KMS-11 (cell line): ENCODE measurements around the gene SCAPER.

Source experiments
- H2AFZ ChIP-seq: fragments of 200-600 bp; sonication (generic); 2 replicates; pipeline ENCODE4 v1.6.1; 2016; ENCODE audit warnings: antibody characterized with exemption, mixed run types, low read depth
- H3K27ac ChIP-seq: fragments of 200-600 bp; sonication (generic); 2 replicates; pipeline ENCODE4 v1.6.1; 2016; ENCODE audit warnings: mild to moderate bottlenecking, mixed run types
- H3K27me3 ChIP-seq: fragments of 200-600 bp; sonication (generic); 2 replicates; pipeline ENCODE4 v1.6.1; 2017; ENCODE audit warnings: mild to moderate bottlenecking, low read depth, mixed run types, moderate library complexity; ENCODE audit not compliant: insufficient read depth
- H3K36me3 ChIP-seq: fragments of 200-600 bp; sonication (generic); 2 replicates; pipeline ENCODE4 v1.6.1; 2017; ENCODE audit warnings: mild to moderate bottlenecking, mixed run types; ENCODE audit not compliant: insufficient read depth
- H3K4me1 ChIP-seq: fragments of 200-600 bp; sonication (generic); 2 replicates; pipeline ENCODE4 v1.6.1; 2016; ENCODE audit warnings: mild to moderate bottlenecking, low read depth, mixed run types; ENCODE audit not compliant: poor library complexity, severe bottlenecking
- H3K4me2 ChIP-seq: fragments of 200-600 bp; sonication (generic); 2 replicates; pipeline ENCODE4 v1.7.0; 2016; ENCODE audit warnings: mild to moderate bottlenecking, mixed run types
- H3K4me3 ChIP-seq: fragments of 200-600 bp; sonication (generic); IDR thresholded peaks from 2 replicates; pipeline ENCODE4 v1.6.1; 2017; ENCODE audit warnings: low read depth, low read length, mixed read lengths; ENCODE audit not compliant: insufficient read depth
- H3K79me2 ChIP-seq: fragments of 200-600 bp; sonication (generic); 2 replicates; pipeline ENCODE4 v1.6.1; 2016; ENCODE audit warnings: low read depth, mixed run types; ENCODE audit not compliant: insufficient read depth
- H3K9ac ChIP-seq: fragments of 200-600 bp; sonication (generic); 2 replicates; pipeline ENCODE4 v1.6.1; 2016; ENCODE audit warnings: mild to moderate bottlenecking, mixed run types
- H4K20me1 ChIP-seq: fragments of 200-600 bp; sonication (generic); 2 replicates; pipeline ENCODE4 v1.6.1; 2016; ENCODE audit warnings: mild to moderate bottlenecking, mixed run types; ENCODE audit not compliant: insufficient read depth
- TF ChIP-seq, protein P1 (sequence below): fragments of 200-600 bp; sonication (generic); conservative IDR thresholded peaks from 2 replicates; pipeline ENCODE4 v1.6.1; 2017; ENCODE audit warnings: low read depth, mild to moderate bottlenecking, antibody characterized with exemption, low read length, moderate library complexity, mixed read lengths

Gene SCAPER

DNA sequence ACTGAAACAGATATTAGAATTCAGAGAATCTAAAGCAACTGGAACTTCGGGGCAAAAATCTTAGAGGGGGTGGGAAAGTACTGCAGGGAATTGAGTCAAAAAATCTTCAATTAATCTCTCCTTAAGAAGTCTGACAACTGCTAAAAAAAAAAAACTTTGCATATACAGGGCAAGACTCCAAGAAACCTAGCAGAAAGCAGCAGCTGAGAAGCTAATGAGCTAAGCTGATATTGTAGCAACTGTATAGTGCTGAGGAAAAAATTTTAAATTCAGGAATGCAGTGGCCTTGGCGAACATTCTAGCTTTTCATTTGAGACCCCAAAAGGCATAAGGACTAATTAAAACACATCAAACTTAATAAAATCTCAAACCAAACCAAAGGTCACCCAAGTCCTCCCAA is 113.6 kb downstream of the SCAPER start:
- Histone ChIP-seq H3K4me1 (no peaks in the 10 kb centered on the region), H2AFZ (no peak overlapping the region), H3K79me2 (no peaks in the 10 kb centered on the region), H3K4me2 (no peak overlapping the region), H3K9ac (no peak overlapping the region), H3K36me3 (no peaks in the 10 kb centered on the region), H4K20me1 (no peaks in the 10 kb centered on the region), H3K4me3 (no peak overlapping the region), H3K27ac (no peak overlapping the region), H3K27me3 (no peaks in the 10 kb centered on the region)
- TF ChIP-seq, protein P1, sequence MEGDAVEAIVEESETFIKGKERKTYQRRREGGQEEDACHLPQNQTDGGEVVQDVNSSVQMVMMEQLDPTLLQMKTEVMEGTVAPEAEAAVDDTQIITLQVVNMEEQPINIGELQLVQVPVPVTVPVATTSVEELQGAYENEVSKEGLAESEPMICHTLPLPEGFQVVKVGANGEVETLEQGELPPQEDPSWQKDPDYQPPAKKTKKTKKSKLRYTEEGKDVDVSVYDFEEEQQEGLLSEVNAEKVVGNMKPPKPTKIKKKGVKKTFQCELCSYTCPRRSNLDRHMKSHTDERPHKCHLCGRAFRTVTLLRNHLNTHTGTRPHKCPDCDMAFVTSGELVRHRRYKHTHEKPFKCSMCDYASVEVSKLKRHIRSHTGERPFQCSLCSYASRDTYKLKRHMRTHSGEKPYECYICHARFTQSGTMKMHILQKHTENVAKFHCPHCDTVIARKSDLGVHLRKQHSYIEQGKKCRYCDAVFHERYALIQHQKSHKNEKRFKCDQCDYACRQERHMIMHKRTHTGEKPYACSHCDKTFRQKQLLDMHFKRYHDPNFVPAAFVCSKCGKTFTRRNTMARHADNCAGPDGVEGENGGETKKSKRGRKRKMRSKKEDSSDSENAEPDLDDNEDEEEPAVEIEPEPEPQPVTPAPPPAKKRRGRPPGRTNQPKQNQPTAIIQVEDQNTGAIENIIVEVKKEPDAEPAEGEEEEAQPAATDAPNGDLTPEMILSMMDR, result no peak

DNA sequence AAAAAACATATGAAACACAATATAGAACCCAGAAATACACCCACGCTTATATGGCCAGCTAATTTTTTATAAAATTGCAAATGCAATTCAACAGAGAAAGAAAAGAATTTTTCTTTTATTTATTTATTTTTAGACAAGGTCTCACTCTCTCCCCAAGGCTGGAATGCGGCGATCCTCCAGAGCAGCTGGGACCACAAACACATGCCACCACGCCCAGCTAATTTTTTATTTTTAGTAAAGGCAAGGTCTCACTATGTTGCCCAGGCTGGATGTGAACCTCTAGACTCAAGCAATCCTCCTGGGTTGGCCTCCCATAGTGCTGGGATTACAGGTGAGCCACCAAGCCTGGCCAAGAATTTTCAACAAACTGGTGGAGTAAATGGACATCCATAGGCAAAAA is 117.9 kb downstream of the SCAPER start:
- Histone ChIP-seq H3K4me3 (no peak overlapping the region), H3K4me2 (no peak overlapping the region), H3K4me1 (no peaks in the 10 kb centered on the region), H4K20me1 (no peaks in the 10 kb centered on the region), H2AFZ (no peak overlapping the region), H3K9ac (no peak overlapping the region), H3K27me3 (no peaks in the 10 kb centered on the region), H3K27ac (no peak overlapping the region), H3K36me3 (no peaks in the 10 kb centered on the region), H3K79me2 (no peaks in the 10 kb centered on the region)
- TF ChIP-seq, protein P1, result no peak

DNA sequence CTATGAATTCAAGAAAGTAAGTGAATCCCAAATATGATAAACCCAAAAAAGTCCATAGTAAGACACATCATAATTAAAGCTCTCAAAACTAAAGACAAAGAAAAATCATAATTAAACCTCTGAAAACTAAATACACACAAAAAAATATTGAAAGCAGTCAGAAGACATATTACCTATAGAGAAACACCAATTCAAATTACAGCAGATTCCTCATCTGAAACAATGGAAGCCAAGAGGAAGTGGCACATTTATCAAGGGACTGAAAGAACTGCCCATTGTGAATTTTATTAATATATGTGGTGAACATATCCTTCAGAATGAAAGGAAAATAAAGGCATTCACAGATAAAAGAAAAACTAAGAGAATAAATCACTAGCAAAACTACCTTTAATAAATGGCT is 128.2 kb downstream of the SCAPER start:
- Histone ChIP-seq H3K4me1 (no peaks in the 10 kb centered on the region), H3K79me2 (no peaks in the 10 kb centered on the region), H2AFZ (no peak overlapping the region), H3K27me3 (no peaks in the 10 kb centered on the region), H4K20me1 (no peaks in the 10 kb centered on the region), H3K36me3 (no peaks in the 10 kb centered on the region), H3K27ac (no peak overlapping the region), H3K4me2 (no peak overlapping the region), H3K9ac (no peak overlapping the region), H3K4me3 (no peak overlapping the region)
- TF ChIP-seq, protein P1, result no peak

DNA sequence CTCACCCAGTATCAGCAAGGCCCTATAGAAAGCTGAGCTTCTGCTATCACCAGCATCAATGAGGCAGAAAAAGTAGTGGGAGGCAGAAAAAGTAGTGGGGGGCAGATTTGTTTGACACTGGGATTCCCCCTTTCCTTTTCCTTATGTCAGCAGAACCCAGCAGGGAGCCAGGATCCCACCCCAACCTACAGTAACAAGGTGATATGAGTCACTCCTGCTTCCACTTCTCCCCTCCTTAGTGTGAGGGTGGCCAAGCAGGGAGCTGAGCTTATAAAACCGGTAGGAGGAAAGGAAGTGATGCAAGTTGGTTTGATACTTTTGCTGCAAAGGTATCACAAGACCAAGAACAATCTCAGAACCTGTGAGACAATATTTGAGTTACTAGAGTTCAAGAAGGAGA is 128.7 kb downstream of the SCAPER start:
- Histone ChIP-seq H3K27ac (no peak overlapping the region), H3K36me3 (no peaks in the 10 kb centered on the region), H3K79me2 (no peaks in the 10 kb centered on the region), H4K20me1 (no peaks in the 10 kb centered on the region), H3K4me3 (no peak overlapping the region), H2AFZ (no peak overlapping the region), H3K9ac (no peak overlapping the region), H3K4me2 (no peak overlapping the region), H3K4me1 (no peaks in the 10 kb centered on the region), H3K27me3 (no peaks in the 10 kb centered on the region)
- TF ChIP-seq, protein P1, result no peak
